NCI-H187 (cell line): Measurements from ENCODE around the gene MICU1.
"Not testable (repeated sequence)": the region's sequence is repeated elsewhere in the genome, so short reads cannot be mapped to it uniquely, and the experiment has no call there.

ENCODE experiments used
- DNase-seq, 2 experiments: peaks; one replicate each; lab custom pipeline; 2025; lab: John Stamatoyannopoulos, UW

The MICU1 gene

GRCh38 chr10:72386916-72387586 is 238.8 kb downstream of the MICU1 start:
- no peak for DNase-seq

GRCh38 chr10:72385724-72386123 is 240.2 kb downstream of the MICU1 start:
- DNase-seq = no peak

GRCh38 chr10:72384982-72385381 is 240.9 kb downstream of the MICU1 start:
- not testable (repeated sequence) for DNase-seq

GRCh38 chr10:72379776-72380175 is 246.1 kb downstream of the MICU1 start:
- no peak for DNase-seq

- DNase-seq = no peak
These were observed 246.8 kb downstream of the MICU1 start for GRCh38 chr10:72379062-72379461.

- DNase-seq = no peak
These were observed 250.3 kb downstream of the MICU1 start for GRCh38 chr10:72375585-72375984.

GRCh38 chr10:72375173-72375572 is 250.7 kb downstream of the MICU1 start:
- no peak for DNase-seq

GRCh38 chr10:72370201-72370722 is 255.6 kb downstream of the MICU1 start:
- no peak for DNase-seq

GRCh38 chr10:72367301-72367960 is 258.4 kb downstream of the MICU1 start:
- no peak for DNase-seq

- no peak for DNase-seq
These were observed 260.6 kb downstream of the MICU1 start for GRCh38 chr10:72365106-72365895.

- DNase-seq = peak; percentile 77 to 88
These were observed 261.6 kb downstream of the MICU1 start for GRCh38 chr10:72364239-72364777.

- no peak for DNase-seq
These were observed 268.9 kb downstream of the MICU1 start for GRCh38 chr10:72356987-72357386.

- no peak for DNase-seq
These were observed 269.8 kb downstream of the MICU1 start for GRCh38 chr10:72356115-72356514.

GRCh38 chr10:72355214-72355555 is 270.7 kb downstream of the MICU1 start:
- no peak for DNase-seq

GRCh38 chr10:72354356-72355213 is 271.3 kb downstream of the MICU1 start, which contains the start of gene DNAJB12:
Gene DNAJB12 (minus strand): TSS chr10:72354919. CDS start chr10:72354897, 22 bp downstream.
- peak; percentile 79 to 80 for DNase-seq

- no peak for DNase-seq
These were observed 271.9 kb downstream of the MICU1 start for GRCh38 chr10:72353965-72354355.

- no peak for DNase-seq
These were observed 272.6 kb downstream of the MICU1 start for GRCh38 chr10:72353028-72353964.

- DNase-seq = no peak
These were observed 274.4 kb downstream of the MICU1 start for GRCh38 chr10:72351479-72351878.

- no peak for DNase-seq
These were observed 276.4 kb downstream of the MICU1 start for GRCh38 chr10:72349438-72349837.

- no peak for DNase-seq
These were observed 277.6 kb downstream of the MICU1 start for GRCh38 chr10:72348282-72348681.
